Measurements from ENCODE around the gene GALNT10.

The GALNT10 gene

GRCh38 chr5:154363411-154363810 lies 172.9 kb downstream of the GALNT10 start:
- DNase-seq (ENCODE audit: extremely low read depth, low read depth): no peak
- TF ChIP-seq CTCF (IDR thresholded peaks at IDR 0.05; ENCODE audit: low read depth, low read length): no peak

- DNase-seq (ENCODE audit: extremely low read depth, low read depth): no peak
- TF ChIP-seq CTCF (IDR thresholded peaks at IDR 0.05; ENCODE audit: low read depth, low read length): no peak
Measured at GRCh38 chr5:154364771-154365170, 174.2 kb downstream of the GALNT10 start.

GRCh38 chr5:154365823-154366222 lies 175.3 kb downstream of the GALNT10 start:
- DNase-seq (ENCODE audit: extremely low read depth, low read depth): no peak
- TF ChIP-seq CTCF (IDR thresholded peaks at IDR 0.05; ENCODE audit: low read depth, low read length): no peak

GRCh38 chr5:154366353-154366752 lies 175.8 kb downstream of the GALNT10 start:
- no peak for TF ChIP-seq CTCF (IDR thresholded peaks at IDR 0.05; ENCODE audit: low read depth, low read length)
- no peak for DNase-seq (ENCODE audit: extremely low read depth, low read depth)

GRCh38 chr5:154367101-154367500 lies 176.6 kb downstream of the GALNT10 start:
- no peak for TF ChIP-seq CTCF (IDR thresholded peaks at IDR 0.05; ENCODE audit: low read depth, low read length)
- no peak for DNase-seq (ENCODE audit: extremely low read depth, low read depth)

GRCh38 chr5:154368041-154368800 lies 177.7 kb downstream of the GALNT10 start:
- no peak for TF ChIP-seq CTCF (IDR thresholded peaks at IDR 0.05; ENCODE audit: low read depth, low read length)
- DNase-seq (ENCODE audit: extremely low read depth, low read depth): peak; percentile 79

GRCh38 chr5:154369682-154370081 lies 179.1 kb downstream of the GALNT10 start:
- TF ChIP-seq CTCF (IDR thresholded peaks at IDR 0.05; ENCODE audit: low read depth, low read length): no peak
- no peak for DNase-seq (ENCODE audit: extremely low read depth, low read depth)
